Measurements from ENCODE around the gene STXBP2. TPM values are rescaled to one million over a fixed set of nuclear protein-coding genes. Genes with fewer than 3 reads are reported as not detected.

Gene STXBP2
- total RNA-seq, 1 donor: 9.9 TPM

DNA sequence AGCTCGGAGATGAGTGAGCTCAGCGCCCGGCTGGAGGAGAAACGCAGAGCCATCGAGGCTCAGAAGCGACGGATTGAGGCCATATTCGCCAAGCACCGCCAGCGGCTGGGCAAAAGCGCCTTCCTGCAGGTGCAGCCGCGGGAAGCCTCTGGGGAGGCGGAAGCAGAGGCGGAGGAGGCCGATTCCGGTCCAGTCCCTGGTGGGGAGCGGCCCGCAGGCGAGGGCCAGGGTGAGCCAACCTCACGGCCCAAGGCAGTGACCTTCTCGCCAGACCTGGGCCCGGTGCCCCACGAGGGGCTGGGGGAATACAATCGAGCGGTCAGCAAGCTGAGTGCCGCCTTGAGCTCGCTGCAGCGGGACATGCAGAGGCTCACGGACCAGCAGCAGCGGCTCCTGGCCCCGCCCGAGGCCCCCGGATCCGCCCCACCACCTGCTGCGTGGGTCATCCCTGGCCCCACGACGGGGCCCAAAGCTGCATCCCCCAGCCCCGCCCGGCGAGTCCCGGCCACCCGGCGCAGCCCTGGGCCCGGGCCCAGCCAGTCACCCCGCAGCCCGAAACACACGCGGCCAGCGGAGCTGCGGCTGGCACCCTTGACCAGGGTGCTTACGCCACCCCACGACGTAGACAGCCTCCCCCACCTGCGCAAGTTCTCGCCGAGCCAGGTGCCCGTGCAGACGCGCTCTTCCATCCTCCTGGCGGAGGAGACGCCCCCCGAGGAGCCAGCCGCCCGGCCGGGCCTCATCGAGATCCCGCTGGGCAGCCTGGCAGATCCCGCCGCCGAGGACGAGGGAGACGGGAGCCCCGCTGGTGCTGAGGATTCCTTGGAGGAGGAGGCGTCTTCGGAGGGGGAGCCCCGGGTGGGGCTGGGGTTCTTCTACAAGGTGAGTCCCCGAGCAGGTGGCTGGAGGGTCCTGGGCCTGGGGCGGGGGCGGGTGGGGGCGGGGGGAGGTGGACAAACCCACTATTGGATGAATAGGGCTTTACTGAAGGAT is 24.3 kb upstream of the STXBP2 start:
- no peak overlapping the region for H3K4me3 ChIP-seq (ENCODE audit: low read depth, low read length)
- no peak for TF ChIP-seq CTCF (IDR thresholded peaks at IDR 0.05; ENCODE audit: insufficient read depth, low read depth, low read length)
- DNase-seq (ENCODE audit: low read depth): no peak

DNA sequence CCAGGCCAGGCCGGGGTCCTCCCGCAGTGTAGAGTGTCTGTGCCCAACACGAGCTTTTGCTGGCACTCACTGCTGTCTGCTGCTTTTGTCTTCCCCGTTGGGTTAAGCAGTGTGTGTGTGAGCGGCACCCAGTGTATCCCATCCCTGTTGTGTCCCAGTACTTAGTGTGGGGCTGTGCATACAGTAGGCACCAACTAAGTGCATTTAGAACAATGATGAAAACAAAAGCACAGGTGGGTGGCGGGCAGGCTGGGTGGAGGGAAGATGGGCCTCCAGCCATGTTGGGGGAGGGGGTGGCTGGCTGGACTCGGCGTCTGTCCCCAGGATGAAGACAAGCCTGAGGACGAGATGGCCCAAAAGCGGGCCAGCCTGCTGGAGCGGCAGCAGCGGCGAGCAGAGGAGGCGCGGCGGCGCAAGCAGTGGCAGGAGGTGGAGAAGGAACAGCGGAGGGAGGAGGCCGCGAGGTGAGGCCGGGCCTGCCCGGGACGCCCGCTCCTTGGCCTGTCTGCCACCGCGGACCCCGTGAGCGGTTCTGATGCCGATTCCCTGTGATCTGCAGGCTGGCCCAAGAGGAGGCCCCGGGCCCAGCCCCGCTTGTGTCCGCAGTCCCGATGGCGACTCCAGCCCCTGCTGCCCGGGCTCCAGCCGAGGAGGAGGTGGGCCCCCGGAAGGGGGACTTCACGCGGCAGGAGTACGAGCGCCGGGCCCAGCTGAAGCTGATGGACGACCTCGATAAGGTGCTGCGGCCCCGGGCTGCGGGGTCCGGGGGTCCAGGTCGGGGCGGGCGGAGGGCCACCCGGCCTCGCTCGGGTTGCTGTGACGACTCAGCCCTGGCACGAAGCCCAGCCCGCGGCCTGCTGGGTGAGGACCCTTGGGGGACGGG is 21.8 kb upstream of the STXBP2 start:
- DNase-seq (ENCODE audit: low read depth): no peak
- no peak for TF ChIP-seq CTCF (IDR thresholded peaks at IDR 0.05; ENCODE audit: insufficient read depth, low read depth, low read length)
- no peak overlapping the region for H3K4me3 ChIP-seq (ENCODE audit: low read depth, low read length)

DNA sequence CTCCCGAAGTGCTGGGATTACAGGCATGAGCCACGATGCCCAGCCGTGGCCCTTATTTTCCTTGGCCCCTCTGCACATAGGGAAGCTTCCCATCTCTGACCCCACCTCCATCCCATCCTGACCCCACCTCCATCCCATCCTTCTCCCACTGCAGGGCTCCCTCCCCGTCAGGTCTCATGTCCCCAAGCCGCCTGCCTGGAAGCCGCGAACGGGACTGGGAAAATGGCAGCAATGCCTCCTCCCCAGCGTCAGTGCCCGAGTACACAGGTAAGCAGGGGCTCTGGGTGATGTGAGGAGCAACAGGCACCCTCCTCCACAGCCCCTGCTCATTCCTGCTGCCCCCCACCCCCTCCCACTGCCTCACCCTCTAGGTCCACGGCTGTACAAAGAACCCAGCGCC is 19.7 kb upstream of the STXBP2 start:
- no peak overlapping the region for H3K4me3 ChIP-seq (ENCODE audit: low read depth, low read length)
- no peak for DNase-seq (ENCODE audit: low read depth)
- no peak for TF ChIP-seq CTCF (IDR thresholded peaks at IDR 0.05; ENCODE audit: insufficient read depth, low read depth, low read length)

DNA sequence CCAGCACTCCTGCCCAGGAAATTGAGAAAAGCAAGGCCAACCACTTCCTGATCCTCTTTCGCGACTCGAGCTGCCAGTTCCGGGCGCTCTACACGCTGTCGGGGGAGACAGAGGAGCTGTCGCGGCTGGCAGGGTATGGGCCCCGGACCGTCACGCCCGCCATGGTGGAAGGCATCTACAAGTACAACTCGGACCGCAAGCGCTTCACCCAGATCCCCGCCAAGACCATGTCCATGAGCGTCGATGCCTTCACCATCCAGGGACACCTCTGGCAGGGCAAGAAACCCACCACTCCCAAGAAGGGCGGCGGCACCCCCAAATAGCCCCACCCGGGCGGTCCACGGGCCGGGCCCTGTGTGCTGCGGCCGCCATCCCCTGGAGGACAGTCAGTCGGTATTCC is 19.2 kb upstream of the STXBP2 start:
- no peak overlapping the region for H3K4me3 ChIP-seq (ENCODE audit: low read depth, low read length)
- no peak for TF ChIP-seq CTCF (IDR thresholded peaks at IDR 0.05; ENCODE audit: insufficient read depth, low read depth, low read length)
- DNase-seq (ENCODE audit: low read depth): no peak

DNA sequence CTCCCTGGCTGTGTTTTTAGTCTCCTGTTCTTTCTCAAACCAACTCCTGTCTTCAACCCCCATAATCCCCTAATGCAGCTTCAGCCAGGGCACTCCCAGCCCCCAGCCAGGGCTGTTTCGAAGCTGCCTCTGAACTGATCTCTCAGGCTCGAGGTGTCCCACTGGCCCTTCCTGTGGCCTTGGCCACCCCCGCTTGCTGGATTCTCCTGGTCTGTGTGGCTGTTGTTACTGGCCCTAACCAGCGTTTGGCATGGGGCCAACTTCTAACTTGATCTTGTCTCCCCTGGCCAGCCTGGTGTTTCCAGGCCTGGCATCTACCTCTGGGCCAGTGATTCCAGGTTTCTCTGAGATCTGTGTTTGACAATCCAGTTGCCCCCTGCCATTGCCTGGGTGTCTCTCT is 18.6 kb upstream of the STXBP2 start:
- H3K4me3 ChIP-seq (ENCODE audit: low read depth, low read length): no peak overlapping the region
- TF ChIP-seq CTCF (IDR thresholded peaks at IDR 0.05; ENCODE audit: insufficient read depth, low read depth, low read length): no peak
- no peak for DNase-seq (ENCODE audit: low read depth)

DNA sequence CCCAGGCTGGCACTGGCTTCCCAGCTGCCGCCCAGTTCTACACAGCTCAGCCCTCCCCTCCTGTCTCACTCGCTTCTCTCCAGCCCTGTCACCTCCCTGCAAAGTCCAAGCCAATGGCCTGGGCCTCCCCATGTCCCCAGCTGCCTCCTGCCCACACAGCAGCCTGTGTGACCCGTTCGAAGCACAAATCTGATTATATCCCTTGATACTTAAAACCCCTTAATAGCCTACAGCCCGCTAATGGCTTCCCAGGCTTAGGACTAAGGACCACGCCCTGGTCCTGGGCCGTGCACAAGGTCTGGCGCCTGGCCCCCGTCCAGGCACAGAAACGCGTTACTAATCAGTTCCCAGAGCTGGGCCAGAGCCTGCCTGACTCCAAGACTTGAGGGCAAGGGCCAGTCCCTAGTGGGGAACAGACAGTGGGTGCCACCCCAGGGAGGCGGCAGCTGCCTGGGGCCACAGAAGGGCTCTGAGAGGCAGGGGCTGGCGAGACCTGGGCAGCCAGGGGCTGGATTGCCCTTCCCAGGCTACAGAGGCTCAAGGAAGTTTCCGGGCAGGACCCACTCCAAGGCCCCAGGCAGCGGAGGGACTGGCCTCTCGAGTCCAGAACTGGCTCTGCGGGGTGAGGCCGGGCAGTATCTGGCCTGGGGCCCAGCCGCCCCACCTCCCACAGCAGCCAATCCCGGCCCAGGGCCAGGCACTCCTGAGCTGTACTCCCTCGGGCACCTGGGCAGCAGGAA is 18.0 kb upstream of the STXBP2 start:
- no peak overlapping the region for H3K4me3 ChIP-seq (ENCODE audit: low read depth, low read length)
- no peak for TF ChIP-seq CTCF (IDR thresholded peaks at IDR 0.05; ENCODE audit: insufficient read depth, low read depth, low read length)
- no peak for DNase-seq (ENCODE audit: low read depth)

All from fibroblast of villous mesenchyme (primary cell).